ENCODE results near the gene ICA1. TPM values are rescaled to one million over a fixed set of nuclear protein-coding genes. Genes with fewer than 3 reads are reported as not detected.
A peak's percentile ranks its signal among the peaks of the same experiment; 100 is the strongest.

The ICA1 gene
- total RNA-seq, 2 experiments from 2014 or later, result 2.3 to 2.4 TPM

GRCh38 chr7:8205537-8205936 is 56.4 kb downstream of the ICA1 start:
- H3K4me1 Mint-ChIP-seq (ENCODE audit: low read depth), result no peaks in the 10 kb centered on the region
- H3K4me3 Mint-ChIP-seq, result no peak overlapping the region
- no peak for DNase-seq
- ChIA-PET CTCF (no interaction called here), POLR2A (no interaction called here)
- H3K9me3 Mint-ChIP-seq, result no peaks in the 10 kb centered on the region
- H3K36me3 Mint-ChIP-seq, result no peaks in the 10 kb centered on the region
- H3K27me3 Mint-ChIP-seq, result no peaks in the 10 kb centered on the region
- H3K27ac Mint-ChIP-seq, result no peak overlapping the region
- intact Hi-C loops (cut with micrococcal nuclease), result no loop called here

DNA sequence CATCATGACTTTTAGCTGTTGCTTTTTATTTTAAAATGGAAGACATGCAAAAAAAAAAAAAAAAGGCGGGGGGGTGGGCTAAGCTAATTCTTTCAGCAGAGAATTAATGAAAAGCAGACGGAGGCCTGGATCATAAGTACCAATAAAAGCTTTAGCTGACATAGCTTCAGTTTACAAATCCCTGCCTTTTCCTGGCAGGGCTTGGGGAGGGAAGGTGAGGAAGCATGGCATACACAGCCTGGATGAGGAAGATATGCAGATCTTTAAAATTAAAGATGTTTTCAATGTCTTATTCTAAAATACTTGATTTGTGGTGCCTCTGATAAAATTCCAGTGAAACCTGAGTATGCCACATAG is 57.0 kb downstream of the ICA1 start:
- intact Hi-C loops (cut with micrococcal nuclease), result no loop called here
- Mint-ChIP-seq H3K4me3 (no peak overlapping the region), H3K36me3 (no peaks in the 10 kb centered on the region), H3K27me3 (no peaks in the 10 kb centered on the region), H3K4me1 (ENCODE audit: low read depth) (no peaks in the 10 kb centered on the region), H3K9me3 (no peaks in the 10 kb centered on the region), H3K27ac (no peak overlapping the region)
- ChIA-PET POLR2A (no interaction called here), CTCF (no interaction called here)
- DNase-seq, result no peak

DNA sequence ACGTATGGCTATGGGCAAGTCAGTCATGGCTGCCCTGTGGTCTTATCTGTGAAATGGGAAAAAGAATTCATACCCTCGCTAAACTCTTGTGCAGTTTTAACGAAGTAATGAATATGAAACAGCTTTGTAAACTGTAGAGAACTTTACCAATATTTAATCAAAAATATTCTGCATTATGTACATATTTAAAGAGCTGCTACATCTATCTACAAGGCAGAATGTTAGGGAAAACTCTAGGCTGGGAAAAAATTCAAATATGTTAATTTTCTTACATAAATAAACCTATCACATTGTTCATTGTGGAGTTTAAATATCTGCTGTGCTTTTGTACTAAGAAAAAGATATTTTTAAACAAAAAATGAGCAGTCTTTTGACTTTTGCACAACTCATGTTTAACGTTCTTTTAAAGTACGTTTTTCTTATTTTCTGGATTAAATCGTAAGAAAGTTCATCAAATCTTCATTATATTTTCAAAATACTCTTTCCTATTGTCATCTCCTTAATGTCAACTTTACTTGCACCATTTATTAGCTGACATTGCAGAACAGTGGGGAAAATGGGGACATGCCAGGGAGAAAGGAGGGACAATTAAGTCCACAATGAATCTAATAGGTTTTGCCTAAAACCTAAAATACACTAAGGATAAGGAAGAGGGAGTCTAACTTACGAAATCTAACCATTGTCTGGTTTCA is 57.5 kb downstream of the ICA1 start:
- no peaks in the 10 kb centered on the region for H3K9me3 Mint-ChIP-seq
- POLR2A ChIA-PET, result no interaction called here
- CTCF ChIA-PET, result no interaction called here

DNA sequence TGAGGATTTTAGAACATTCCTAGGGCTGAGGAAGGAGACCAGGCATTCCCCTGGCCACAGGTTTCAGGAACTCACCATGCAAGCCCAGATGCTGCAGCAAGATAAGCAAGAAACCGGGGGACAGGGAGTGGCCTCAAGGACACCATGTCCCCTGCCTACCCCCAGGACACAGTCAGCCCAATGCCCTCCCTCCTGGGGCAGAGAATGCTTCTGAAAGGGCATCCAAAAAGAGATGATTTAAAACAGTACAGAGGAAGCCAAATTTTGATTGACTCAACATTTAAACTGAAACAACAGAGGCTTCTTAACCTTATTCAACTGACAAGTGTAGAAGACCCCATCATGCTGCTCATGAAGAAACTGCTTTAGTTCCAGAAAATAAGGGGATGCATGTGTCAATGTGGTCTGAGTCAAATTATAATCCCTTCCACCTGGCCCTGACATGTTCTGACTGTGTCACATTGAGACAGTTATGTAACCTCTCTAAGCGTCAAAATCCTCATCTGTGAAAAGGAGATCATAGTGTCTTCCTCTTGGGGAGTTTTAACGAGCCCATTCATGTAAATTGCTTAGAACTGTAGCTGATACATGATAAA is 60.0 kb downstream of the ICA1 start:
- no peaks in the 10 kb centered on the region for H3K27me3 Mint-ChIP-seq
- no peak for DNase-seq
- peaks cover 10% of the 10 kb centered on the region for H3K4me1 Mint-ChIP-seq (ENCODE audit: low read depth)
- H3K36me3 Mint-ChIP-seq, result no peaks in the 10 kb centered on the region
- CTCF ChIA-PET, result no interaction called here
- POLR2A ChIA-PET, result no interaction called here
- no peak overlapping the region for H3K27ac Mint-ChIP-seq
- H3K4me3 Mint-ChIP-seq, result no peak overlapping the region
- H3K9me3 Mint-ChIP-seq, result no peaks in the 10 kb centered on the region
- intact Hi-C loops (cut with micrococcal nuclease), result no loop called here

More for the DNA sequence above, 57.5 kb downstream of the ICA1 start:
- no peaks in the 10 kb centered on the region for H3K4me1 Mint-ChIP-seq (ENCODE audit: low read depth)
- H3K4me3 Mint-ChIP-seq, result no peak overlapping the region
- no peaks in the 10 kb centered on the region for H3K27me3 Mint-ChIP-seq
- H3K27ac Mint-ChIP-seq, result no peak overlapping the region
- no peaks in the 10 kb centered on the region for H3K36me3 Mint-ChIP-seq
- intact Hi-C loops (cut with micrococcal nuclease), result no loop called here
- no peak for DNase-seq

GRCh38 chr7:8200717-8201116 is 61.2 kb downstream of the ICA1 start:
- Mint-ChIP-seq H3K4me3 (no peak overlapping the region), H3K4me1 (ENCODE audit: low read depth) (peaks cover 14% of the 10 kb centered on the region)
- CTCF ChIA-PET, result interaction anchor here (1.2 kb wide), 1 partner anchor 95 kb away, joined by 4 read pairs; no protein-coding TSS in a partner anchor

GRCh38 chr7:8200316-8200715 is 61.7 kb downstream of the ICA1 start:
- DNase-seq, result no peak
- intact Hi-C loops (cut with micrococcal nuclease), result no loop called here
- CTCF ChIA-PET, result interaction anchor here (1.2 kb wide), 1 partner anchor 96 kb away, joined by 4 read pairs; no protein-coding TSS in a partner anchor
- POLR2A ChIA-PET, result no interaction called here
- H3K27ac Mint-ChIP-seq, result no peak overlapping the region
- no peaks in the 10 kb centered on the region for H3K9me3 Mint-ChIP-seq
- no peak overlapping the region for H3K4me3 Mint-ChIP-seq
- H3K36me3 Mint-ChIP-seq, result no peaks in the 10 kb centered on the region
- peaks cover 14% of the 10 kb centered on the region for H3K4me1 Mint-ChIP-seq (ENCODE audit: low read depth)
- H3K27me3 Mint-ChIP-seq, result no peaks in the 10 kb centered on the region

More at GRCh38 chr7:8200717-8201116, 61.2 kb downstream of the ICA1 start:
- Mint-ChIP-seq H3K36me3 (no peaks in the 10 kb centered on the region), H3K27ac (no peak overlapping the region), H3K27me3 (no peaks in the 10 kb centered on the region), H3K9me3 (no peaks in the 10 kb centered on the region)
- DNase-seq, result no peak
- POLR2A ChIA-PET, result no interaction called here
- intact Hi-C loops (cut with micrococcal nuclease), result no loop called here

DNA sequence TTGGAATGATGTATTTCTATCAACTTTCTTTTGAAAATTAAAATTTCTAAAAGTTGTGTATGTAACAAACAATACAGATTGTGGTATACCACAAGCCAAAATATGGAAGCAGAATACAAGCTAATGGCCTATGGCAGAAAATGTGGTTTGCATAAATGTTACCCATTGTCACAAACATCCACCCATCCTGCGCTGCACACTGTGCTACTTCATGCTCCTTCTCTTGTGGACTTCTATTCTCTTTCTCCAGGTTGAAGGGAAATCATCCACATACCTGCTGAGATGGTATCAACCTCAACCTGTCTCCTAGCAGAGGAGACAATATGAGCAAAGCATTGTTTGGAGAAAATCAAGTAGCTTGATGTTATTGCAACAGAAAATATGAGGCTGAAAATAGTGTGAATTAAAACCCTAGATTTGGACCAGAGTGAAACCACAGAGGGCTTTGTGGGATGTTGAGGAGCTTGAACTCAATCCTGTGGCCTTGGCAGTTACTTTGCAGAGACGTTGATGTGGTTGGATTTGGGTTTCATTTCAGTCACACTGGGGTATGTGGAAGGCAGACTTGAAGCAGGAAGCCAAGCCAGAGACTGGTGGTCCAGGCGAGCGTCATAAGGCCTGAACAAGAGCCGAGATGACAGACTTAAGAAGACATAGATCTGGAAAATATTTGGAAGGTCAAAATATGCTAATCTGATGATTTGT is 63.8 kb downstream of the ICA1 start:
- Mint-ChIP-seq H3K9me3 (no peaks in the 10 kb centered on the region), H3K4me3 (no peak overlapping the region), H3K27me3 (no peaks in the 10 kb centered on the region), H3K27ac (no peak overlapping the region), H3K36me3 (no peaks in the 10 kb centered on the region), H3K4me1 (ENCODE audit: low read depth) (peaks cover 14% of the 10 kb centered on the region)
- POLR2A ChIA-PET, result no interaction called here
- DNase-seq, result peak; percentile 32
- CTCF ChIA-PET, result interaction anchor here (0.9 to 2.5 kb wide), 2 partner anchors 517 to 1095 kb away, joined by 3 to 7 read pairs; no protein-coding TSS in a partner anchor
- intact Hi-C loops (cut with micrococcal nuclease), result no loop called here

- Mint-ChIP-seq H3K27me3 (no peaks in the 10 kb centered on the region), H3K4me3 (no peak overlapping the region), H3K27ac (no peak overlapping the region), H3K36me3 (no peaks in the 10 kb centered on the region), H3K4me1 (ENCODE audit: low read depth) (peaks cover 12% of the 10 kb centered on the region), H3K9me3 (no peaks in the 10 kb centered on the region)
- POLR2A ChIA-PET, result no interaction called here
- intact Hi-C loops (cut with micrococcal nuclease), result no loop called here
- DNase-seq, result no peak
- CTCF ChIA-PET, result interaction anchor here (1.0 to 1.3 kb wide), 2 partner anchors 511 to 597 kb away, joined by 3 to 5 read pairs; no protein-coding TSS in a partner anchor
Observed at GRCh38 chr7:8192897-8193296, 69.1 kb downstream of the ICA1 start.

DNA sequence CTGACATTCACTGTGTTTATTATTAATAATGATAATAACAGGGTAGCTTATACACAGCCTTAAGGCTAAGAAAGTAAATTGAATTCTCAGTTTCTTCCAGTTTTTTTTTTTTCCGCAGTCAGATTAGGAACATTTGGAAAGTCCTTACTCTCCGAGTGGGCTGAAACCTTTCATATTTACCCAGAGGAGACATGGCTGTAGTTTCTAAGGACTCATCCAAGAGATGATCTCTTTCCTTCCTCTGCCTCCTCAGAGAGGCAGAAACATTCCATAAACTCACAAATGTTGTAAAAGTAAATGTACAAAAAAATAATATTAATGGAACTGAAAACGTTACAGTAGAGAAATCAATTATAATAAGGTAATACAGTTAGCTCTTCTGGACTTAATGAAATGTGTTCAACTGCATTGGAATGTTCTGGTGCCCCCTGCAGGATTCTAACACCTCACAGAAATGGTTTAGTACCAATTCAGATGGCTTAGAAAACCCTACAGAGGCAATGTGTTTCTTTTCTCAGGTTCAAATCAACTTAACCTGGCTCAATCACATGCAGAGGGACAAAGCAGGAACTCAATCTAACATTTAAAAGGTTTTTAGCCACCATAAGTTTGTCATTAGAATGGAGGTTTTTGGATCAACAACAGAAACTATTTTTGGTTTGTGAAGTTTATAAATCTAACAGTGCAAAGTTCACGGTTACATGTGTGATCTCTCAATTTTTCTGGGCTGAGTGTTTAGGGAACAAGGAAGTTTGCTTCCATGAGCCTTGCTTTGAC is 71.7 kb downstream of the ICA1 start:
- ChIA-PET POLR2A (no interaction called here), CTCF (interaction anchor here (0.6 to 3.5 kb wide), 34 partner anchors 12 to 744 kb away, joined by 3 to 47 read pairs (median 4); partner anchors contain the start of gene UMAD1)
- peak; percentile 63 for DNase-seq
- Mint-ChIP-seq H3K36me3 (no peaks in the 10 kb centered on the region), H3K9me3 (no peaks in the 10 kb centered on the region), H3K4me1 (ENCODE audit: low read depth) (peaks cover 13% of the 10 kb centered on the region), H3K27me3 (no peaks in the 10 kb centered on the region), H3K27ac (no peak overlapping the region), H3K4me3 (no peak overlapping the region)
- intact Hi-C loops (cut with micrococcal nuclease), result loop anchor here (1.0 to 2.0 kb wide), 2 partner anchors 150 to 509 kb away; no protein-coding TSS in a partner anchor

GRCh38 chr7:8189625-8190024 is 72.3 kb downstream of the ICA1 start:
- POLR2A ChIA-PET, result no interaction called here
- CTCF ChIA-PET, result interaction anchor here (0.6 to 3.5 kb wide), 35 partner anchors 12 to 595 kb away, joined by 3 to 47 read pairs (median 4); partner anchors contain the start of gene UMAD1
- intact Hi-C loops (cut with micrococcal nuclease), result loop anchor here (1.0 to 5.0 kb wide), 4 partner anchors 149 to 593 kb away; no protein-coding TSS in a partner anchor
- Mint-ChIP-seq H3K27ac (no peak overlapping the region), H3K4me1 (ENCODE audit: low read depth) (peaks cover 13% of the 10 kb centered on the region), H3K4me3 (no peak overlapping the region), H3K27me3 (no peaks in the 10 kb centered on the region), H3K9me3 (no peaks in the 10 kb centered on the region), H3K36me3 (no peaks in the 10 kb centered on the region)
- no peak for DNase-seq

GRCh38 chr7:8185926-8186683 is 75.9 kb downstream of the ICA1 start:
- Mint-ChIP-seq H3K4me1 (ENCODE audit: low read depth) (peaks cover 13% of the 10 kb centered on the region), H3K27ac (no peak overlapping the region), H3K36me3 (no peaks in the 10 kb centered on the region), H3K4me3 (no peak overlapping the region), H3K27me3 (no peaks in the 10 kb centered on the region), H3K9me3 (no peaks in the 10 kb centered on the region)
- no peak for DNase-seq
- POLR2A ChIA-PET, result no interaction called here
- intact Hi-C loops (cut with micrococcal nuclease), result loop anchor here (5.0 kb wide), 1 partner anchor 424 kb away; no protein-coding TSS in a partner anchor
- CTCF ChIA-PET, result interaction anchor here (0.6 to 3.0 kb wide), 5 partner anchors 8 to 505 kb away, joined by 3 to 12 read pairs (median 3); no protein-coding TSS in a partner anchor
